ENCODE data around the gene INCENP.
"Not testable (repeated sequence)": the region's sequence is repeated elsewhere in the genome, so short reads cannot be mapped to it uniquely, and the experiment has no call there.

INCENP gene

DNA sequence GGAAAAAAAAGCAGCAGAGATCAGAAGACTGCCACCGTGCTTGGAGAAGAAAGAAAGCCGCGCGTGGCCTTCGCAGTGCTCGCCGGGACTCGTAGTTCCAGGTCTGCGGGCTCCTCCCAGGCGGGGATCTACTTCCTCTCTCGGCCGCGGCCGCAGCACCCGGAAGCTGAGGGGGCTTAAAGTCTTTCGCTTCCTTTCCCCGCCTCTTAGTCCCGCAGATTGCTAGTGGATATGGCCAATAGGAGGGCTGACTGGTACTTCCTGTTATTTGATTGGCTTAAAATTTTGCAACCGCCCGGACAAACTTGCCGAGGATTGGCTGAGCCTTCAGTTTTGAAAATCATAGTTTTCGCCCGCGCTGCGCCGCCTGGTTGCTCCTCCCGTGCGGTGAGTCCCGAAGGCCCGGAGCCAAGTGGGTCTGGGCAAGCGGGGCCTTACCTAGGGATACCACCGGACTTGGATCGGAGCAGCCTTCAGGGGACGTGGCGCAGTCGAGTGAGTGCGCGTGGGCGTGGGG lies at the start of gene INCENP:
TSS of gene INCENP (plus strand) at position 343 of the 517 bp plus-strand sequence. CDS start 4,151 bp downstream, outside the sequence.
- peaks cover 5% of the 10 kb centered on the region for H3K36me3 Mint-ChIP-seq
- H3K4me3 Mint-ChIP-seq, result peak within 1 kb of the TSS; percentile 98
- ATAC-seq, result peak; percentile 100
- peak within 1 kb of the TSS; percentile 94 for H3K27ac Mint-ChIP-seq
- peaks cover 24% of the 10 kb centered on the region for H3K4me1 Mint-ChIP-seq
- H3K27me3 Mint-ChIP-seq, result peaks cover 9% of the 10 kb centered on the region
- no peaks in the 10 kb centered on the region for H3K9me3 Mint-ChIP-seq

DNA sequence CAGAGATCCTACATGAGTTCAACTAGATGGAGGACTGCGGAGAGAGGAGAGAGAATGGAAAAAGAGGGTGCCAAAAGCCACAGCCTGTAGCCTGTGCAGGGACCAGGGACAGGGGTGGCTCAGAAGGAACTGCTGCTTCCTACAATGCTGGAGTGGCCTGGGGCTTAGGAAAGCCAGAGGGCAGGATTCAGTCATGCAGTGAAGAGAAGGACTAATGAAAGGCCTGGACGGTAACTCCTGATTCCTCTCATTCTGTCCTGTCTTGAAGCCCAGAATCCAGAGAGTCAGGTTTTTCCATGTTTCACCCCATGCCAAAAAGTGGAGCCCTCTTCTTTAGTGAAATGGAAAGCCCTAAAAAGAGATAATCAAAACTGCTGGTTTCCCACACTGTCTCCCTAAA lies 48.4 kb upstream of the INCENP start:
- Mint-ChIP-seq H3K9me3 (no peaks in the 10 kb centered on the region), H3K27ac (no peak overlapping the region), H3K4me3 (no peak overlapping the region), H3K4me1 (no peaks in the 10 kb centered on the region), H3K36me3 (no peaks in the 10 kb centered on the region), H3K27me3 (peaks cover 7% of the 10 kb centered on the region)
- no peak for ATAC-seq

DNA sequence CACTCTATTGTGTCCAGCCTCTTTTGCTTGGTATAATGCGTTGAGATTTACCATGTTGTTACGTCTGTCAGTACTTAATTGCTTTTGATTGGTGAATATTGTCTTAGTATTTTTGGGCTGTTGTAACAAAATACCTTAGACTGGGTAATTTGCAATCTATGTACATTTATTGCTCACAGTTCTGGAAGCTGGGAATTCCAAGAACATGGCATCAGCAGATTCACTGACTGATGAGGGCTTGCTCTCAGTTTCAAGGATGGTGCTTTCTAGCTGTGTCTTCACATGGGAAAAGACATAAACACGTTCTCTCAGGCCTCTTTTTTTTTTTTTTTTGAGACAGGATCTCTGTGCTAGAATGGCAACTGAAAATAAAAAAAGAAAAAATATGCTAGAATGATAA lies 46.7 kb upstream of the INCENP start:
- no peak overlapping the region for H3K4me3 Mint-ChIP-seq
- no peak for ATAC-seq
- peaks cover 8% of the 10 kb centered on the region for H3K4me1 Mint-ChIP-seq
- no peaks in the 10 kb centered on the region for H3K9me3 Mint-ChIP-seq
- H3K27ac Mint-ChIP-seq, result no peak overlapping the region
- no peaks in the 10 kb centered on the region for H3K36me3 Mint-ChIP-seq
- peaks cover 7% of the 10 kb centered on the region for H3K27me3 Mint-ChIP-seq

DNA sequence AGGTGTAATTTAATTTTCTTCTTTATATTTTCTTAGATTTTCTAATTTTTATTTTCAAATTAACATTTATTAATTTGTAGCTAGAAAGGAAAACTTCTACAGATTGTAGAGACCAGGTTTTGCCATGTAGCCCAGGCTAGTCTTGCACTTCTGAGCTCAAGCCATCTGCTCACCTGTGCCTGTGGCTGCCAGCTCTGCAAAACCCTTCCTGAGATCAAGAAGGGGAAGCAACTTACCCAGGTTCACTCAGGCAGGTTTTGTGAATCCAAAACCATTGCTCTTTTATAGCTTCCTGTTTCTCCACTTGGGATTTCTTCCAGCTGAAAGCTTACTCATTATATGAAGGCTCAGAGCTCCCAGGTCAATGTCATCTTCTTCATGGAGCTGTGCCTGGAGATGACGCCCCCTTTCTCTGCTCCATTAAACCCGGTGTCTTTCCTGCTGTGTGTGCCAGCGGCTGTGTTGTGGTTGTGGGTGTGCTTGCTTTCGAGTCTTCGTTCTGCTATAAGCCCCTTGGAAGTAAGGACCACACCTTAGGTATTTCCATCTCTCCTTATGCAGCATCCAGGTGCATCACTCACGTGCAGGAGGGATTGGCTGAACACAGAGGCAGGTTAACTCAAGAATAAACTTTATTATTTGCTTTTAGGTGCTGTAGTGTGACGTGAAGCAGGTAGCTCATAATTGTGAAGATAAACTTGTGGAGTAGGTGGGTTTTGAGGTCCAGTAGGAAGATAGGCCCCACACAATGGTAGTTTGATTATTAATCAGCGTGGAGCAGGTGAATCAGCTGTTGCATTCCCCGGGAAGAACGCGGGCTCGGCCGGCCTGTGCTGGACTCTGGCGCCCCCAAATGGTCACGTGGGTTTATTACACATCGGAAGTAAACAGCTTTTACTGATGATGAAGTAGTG lies 42.2 kb upstream of the INCENP start:
- no peak overlapping the region for H3K4me3 Mint-ChIP-seq
- H3K9me3 Mint-ChIP-seq, result no peaks in the 10 kb centered on the region
- H3K27ac Mint-ChIP-seq, result no peak overlapping the region
- H3K4me1 Mint-ChIP-seq, result peaks cover 9% of the 10 kb centered on the region
- ATAC-seq, result peak; percentile 74
- peaks cover 7% of the 10 kb centered on the region for H3K27me3 Mint-ChIP-seq
- no peaks in the 10 kb centered on the region for H3K36me3 Mint-ChIP-seq

DNA sequence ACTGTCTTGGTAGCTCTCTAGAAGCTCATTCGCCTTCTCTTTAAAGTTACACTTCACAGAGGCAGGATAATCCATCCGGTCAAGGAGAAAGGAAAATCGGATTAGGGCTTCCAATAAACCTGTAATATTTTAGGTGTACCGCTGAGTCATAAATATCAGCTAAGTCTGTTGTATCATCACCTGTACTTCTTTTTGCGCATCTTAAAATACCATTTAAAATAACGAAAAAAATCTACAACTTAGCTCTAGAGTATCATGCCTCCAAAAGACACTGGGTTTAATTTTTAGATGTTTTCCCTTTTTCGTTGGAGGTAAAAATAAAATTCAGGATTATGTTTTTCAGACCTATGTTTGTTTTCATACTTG lies 41.5 kb upstream of the INCENP start:
- Mint-ChIP-seq H3K4me3 (no peak overlapping the region), H3K27me3 (peaks cover 7% of the 10 kb centered on the region), H3K27ac (no peak overlapping the region), H3K4me1 (peaks cover 9% of the 10 kb centered on the region), H3K36me3 (no peaks in the 10 kb centered on the region), H3K9me3 (no peaks in the 10 kb centered on the region)
- no peak for ATAC-seq

DNA sequence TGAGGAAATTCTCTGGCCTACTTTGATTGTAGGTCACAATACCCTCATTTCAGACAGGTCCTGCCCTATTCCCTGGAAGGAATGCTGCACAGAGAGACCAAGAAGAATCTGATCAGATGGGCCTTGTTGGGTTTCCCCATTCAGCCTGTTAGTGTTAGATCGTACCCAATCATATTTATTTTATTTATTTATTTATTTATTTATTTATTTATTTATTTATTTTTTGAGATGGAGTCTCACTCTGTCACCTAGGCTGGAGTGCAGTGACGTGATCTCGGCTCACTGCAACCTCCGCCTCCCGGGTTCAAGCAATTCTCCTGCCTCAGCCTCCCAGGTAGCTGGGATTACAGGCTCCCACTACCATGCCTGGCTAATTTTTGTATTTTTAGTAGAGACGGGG lies 39.0 kb upstream of the INCENP start:
- not testable (repeated sequence) for H3K4me3 Mint-ChIP-seq, H3K27me3 Mint-ChIP-seq, H3K36me3 Mint-ChIP-seq, ATAC-seq, H3K4me1 Mint-ChIP-seq, H3K9me3 Mint-ChIP-seq, H3K27ac Mint-ChIP-seq

DNA sequence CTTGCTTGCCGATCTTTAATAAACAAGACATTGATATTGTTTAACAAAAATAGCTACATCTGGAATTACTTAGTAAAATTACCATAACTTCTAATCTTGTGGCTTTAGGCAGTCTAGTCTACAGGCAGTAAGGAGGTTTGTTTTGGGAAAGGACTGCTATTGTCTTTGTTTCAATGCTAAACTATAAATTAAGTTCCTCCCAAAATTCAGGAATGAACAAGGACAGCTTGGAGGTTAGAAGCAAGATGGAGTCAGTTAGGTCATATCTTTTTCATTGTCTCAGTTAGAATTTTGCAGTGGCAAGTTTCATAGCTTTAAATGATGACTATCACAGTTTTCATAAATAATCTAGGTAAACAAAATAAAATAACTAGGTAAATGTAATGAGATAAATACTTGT lies 36.1 kb upstream of the INCENP start:
- ATAC-seq, result no peak
- H3K27me3 Mint-ChIP-seq, result peaks cover 12% of the 10 kb centered on the region
- H3K4me1 Mint-ChIP-seq, result no peaks in the 10 kb centered on the region
- no peaks in the 10 kb centered on the region for H3K36me3 Mint-ChIP-seq
- no peak overlapping the region for H3K4me3 Mint-ChIP-seq
- no peaks in the 10 kb centered on the region for H3K9me3 Mint-ChIP-seq
- no peak overlapping the region for H3K27ac Mint-ChIP-seq

DNA sequence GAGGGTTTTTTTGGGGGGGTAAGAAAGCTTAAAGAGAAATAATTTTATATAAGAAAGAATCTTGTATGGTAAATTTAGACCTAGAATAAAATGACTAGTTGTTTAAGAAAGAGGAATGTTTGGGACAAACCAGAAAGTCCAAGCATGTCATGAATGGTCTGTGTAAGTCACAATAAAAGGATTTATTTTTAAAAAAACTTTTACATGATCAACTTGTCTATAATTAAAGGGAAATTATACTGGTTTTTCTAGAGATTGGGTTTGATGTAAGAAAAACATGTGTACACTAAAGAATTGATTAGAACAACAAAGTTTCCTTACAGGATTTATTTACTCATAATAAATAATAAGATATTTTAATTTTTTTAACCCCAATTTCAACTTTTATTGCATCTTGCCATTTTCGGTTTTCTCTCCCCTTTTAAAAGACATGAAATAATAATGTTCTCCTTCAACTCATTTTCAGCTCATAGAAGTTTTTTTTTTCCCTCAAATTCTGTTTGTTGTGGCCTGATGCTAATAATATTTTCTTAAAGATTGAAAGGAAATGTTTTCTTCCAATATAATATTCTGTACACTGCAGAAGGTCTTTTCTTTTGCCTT lies 35.4 kb upstream of the INCENP start:
- H3K9me3 Mint-ChIP-seq, result no peaks in the 10 kb centered on the region
- H3K4me1 Mint-ChIP-seq, result no peaks in the 10 kb centered on the region
- no peaks in the 10 kb centered on the region for H3K36me3 Mint-ChIP-seq
- no peak overlapping the region for H3K4me3 Mint-ChIP-seq
- H3K27me3 Mint-ChIP-seq, result peaks cover 13% of the 10 kb centered on the region
- no peak for ATAC-seq
- no peak overlapping the region for H3K27ac Mint-ChIP-seq

DNA sequence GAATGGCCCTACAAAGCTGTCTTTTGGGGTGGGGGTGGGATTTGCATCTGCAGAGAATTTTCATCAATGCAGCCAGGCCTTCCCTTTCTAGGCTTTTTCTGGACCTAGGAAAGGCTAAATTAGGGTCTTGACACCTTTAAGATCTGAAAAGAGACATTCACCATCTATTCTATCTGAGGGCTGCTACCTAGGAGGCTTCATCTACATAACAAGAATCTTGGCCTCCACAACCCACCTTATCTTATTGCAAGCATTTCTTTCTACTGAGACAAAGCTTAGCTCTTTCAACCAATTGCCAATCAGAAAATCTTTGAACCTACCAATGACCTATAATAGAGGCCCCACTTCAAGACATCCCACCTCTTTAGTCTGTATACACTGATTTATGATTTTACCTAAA lies 20.7 kb upstream of the INCENP start:
- Mint-ChIP-seq H3K27ac (no peak overlapping the region), H3K36me3 (no peaks in the 10 kb centered on the region)
- ATAC-seq, result no peak

DNA sequence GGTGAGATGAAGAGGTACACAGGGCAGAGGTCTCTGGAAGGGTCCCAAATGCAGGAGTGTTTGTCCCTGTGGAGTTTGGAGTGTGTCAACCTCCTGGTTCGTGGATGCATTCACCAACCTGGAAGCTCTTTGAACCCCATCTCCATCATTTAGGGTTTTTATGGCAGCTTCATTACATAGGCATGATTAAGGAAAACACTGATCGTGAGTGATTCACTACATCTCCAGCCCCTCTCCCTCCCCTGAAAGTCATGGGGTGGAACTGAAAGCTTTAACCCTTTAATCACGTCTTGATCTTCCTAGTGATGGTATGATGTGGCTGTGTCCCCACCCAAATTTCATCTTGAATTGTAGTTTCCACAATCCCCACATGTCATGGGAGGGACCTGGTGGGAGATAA lies 19.8 kb upstream of the INCENP start:
- no peak for ATAC-seq
- no peak overlapping the region for H3K4me3 Mint-ChIP-seq
- no peaks in the 10 kb centered on the region for H3K36me3 Mint-ChIP-seq
- H3K27me3 Mint-ChIP-seq, result no peaks in the 10 kb centered on the region
- H3K9me3 Mint-ChIP-seq, result no peaks in the 10 kb centered on the region
- H3K4me1 Mint-ChIP-seq, result peaks cover 6% of the 10 kb centered on the region
- no peak overlapping the region for H3K27ac Mint-ChIP-seq

More for the DNA sequence above, 20.7 kb upstream of the INCENP start:
- Mint-ChIP-seq H3K4me1 (peaks cover 6% of the 10 kb centered on the region), H3K27me3 (no peaks in the 10 kb centered on the region), H3K9me3 (no peaks in the 10 kb centered on the region), H3K4me3 (no peak overlapping the region)

DNA sequence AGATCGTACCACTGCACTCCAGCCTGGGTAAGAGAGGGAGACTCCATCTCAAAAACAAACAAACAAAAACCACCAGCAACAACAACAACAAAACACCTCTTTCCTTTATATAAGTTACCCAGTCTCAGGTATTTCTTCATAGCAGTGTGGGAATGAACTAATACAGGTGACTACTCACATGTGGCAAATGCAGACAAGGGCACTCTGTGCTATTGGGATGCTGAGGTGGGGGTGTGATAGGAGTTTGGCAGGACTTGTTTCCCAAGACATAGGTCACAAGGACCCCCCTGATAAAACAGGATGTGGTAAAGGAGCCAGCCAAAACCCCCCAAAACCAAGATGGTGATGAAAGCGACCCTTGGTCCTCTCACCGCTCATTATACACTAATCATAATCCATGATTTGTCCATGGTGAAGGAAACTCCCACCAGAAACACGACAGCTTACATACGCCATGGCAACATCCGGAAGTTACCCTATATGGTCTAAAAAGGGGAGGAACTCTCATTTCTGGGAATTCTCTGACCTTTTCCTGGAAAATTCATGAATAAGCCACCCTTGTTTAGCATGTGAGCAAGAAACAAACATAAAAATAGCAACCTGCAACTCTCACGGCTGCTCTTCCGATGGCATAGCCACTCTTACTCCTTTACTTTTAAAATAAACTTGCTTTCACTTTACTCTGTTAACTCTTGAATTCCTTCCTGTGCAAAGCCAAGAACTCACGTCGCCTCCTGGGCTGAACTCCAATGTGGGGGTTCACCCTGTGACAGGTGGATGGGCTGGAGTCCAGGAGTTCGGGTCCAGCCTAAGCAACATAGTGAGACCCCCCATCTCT lies 18.8 kb upstream of the INCENP start:
- Mint-ChIP-seq H3K27ac (no peak overlapping the region), H3K36me3 (no peaks in the 10 kb centered on the region), H3K4me3 (no peak overlapping the region), H3K4me1 (peaks cover 6% of the 10 kb centered on the region), H3K27me3 (no peaks in the 10 kb centered on the region), H3K9me3 (no peaks in the 10 kb centered on the region)
- no peak for ATAC-seq

DNA sequence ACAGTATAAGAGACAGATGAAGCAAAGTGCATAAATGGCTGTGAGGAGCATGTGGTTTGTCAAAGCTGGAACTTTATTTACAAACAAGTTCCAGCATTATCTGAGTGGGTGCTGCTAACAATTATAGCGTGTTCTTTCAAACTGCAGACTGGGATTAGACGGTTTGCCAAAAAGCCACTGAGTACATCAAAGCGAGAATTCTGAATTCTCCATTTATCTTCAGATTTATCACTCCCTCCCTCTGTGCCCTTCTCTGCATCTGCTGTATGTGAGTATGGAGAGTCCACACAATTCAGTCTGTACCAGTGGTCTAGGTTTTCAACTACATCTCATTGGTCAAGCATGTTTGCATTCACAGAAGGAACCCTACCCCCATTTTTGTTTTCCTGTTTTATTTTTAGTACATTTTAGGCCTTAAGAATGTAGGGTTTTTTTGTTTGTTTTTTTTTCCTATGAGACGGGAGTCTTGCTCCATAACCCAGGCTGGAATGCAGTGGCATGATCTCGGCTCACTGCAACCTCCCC lies 18.1 kb upstream of the INCENP start:
- Mint-ChIP-seq H3K4me3 (no peak overlapping the region), H3K27ac (no peak overlapping the region), H3K4me1 (peaks cover 6% of the 10 kb centered on the region), H3K9me3 (no peaks in the 10 kb centered on the region), H3K36me3 (no peaks in the 10 kb centered on the region), H3K27me3 (no peaks in the 10 kb centered on the region)
- no peak for ATAC-seq

DNA sequence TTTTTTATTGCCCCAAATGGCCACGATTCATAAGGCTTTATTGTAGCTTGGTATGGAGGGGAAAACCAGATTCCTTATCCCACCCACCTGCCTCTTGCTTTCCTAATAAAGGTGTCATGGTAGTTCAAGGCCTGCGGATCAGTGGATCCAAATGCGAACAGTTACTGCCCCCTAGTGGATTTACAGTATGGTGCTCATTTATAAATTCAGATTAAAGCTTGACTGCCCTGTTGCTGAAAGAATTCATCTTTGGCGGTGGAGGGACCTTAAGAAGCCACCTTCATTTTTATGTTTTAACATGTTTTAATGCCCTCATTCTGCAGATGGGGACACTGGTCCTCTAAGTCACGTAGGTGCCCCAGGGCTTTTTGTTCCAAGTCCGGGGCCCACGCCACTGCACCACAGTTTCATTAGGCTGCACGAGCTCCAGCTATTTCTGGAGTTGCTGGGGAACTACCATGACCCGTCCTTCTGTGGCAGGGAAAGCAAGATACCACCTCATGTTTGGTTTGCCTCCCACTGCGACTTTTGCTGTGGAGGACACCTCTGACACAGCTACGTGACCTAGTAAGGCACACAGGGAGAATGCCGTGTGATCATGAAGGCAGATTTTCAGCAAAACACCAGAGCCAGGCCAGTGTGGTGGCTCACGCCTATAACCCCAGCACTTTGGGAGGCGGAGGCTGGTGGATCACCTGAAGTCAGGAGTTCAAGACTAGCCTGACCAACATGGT lies 15.6 kb upstream of the INCENP start:
- Mint-ChIP-seq H3K27ac (no peak overlapping the region), H3K9me3 (no peaks in the 10 kb centered on the region), H3K36me3 (no peaks in the 10 kb centered on the region), H3K4me1 (peaks cover 13% of the 10 kb centered on the region), H3K4me3 (no peak overlapping the region), H3K27me3 (no peaks in the 10 kb centered on the region)
- no peak for ATAC-seq

DNA sequence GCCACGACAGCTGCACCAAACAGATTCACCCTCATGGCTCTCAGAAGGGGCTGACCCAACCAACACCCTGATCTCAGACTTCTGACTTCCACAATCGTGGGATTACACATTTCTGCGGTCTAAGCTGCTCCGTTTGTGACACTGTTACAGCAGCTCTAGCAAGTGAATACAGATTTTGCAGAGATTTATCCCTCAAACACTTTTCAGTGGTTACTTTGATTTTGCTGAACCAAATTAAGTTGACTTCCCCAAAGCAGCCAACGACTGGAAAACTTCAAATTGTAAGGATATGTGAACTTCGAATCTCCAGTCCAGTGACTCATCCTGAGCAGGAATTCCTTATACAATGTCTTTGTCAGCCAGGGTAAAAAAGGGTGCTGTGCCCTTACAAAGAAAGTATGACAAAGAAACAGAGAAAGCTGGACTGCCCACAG lies 14.8 kb upstream of the INCENP start:
- no peak for ATAC-seq
- Mint-ChIP-seq H3K9me3 (no peaks in the 10 kb centered on the region), H3K4me3 (no peak overlapping the region), H3K27ac (no peak overlapping the region), H3K4me1 (peaks cover 13% of the 10 kb centered on the region), H3K27me3 (no peaks in the 10 kb centered on the region), H3K36me3 (no peaks in the 10 kb centered on the region)

Data from stimulated activated memory B cell treated with anti-CD40 and anti-IgM and Interleukin-4, amounts not matched to agents 10 μg/mL and 1 μg/mL and 100 μg/mL, for 72 hours (primary cell).